Anterior cingulate cortex (tissue), 58 donors: Measurements from ENCODE around the gene ROR2.

Experiments
- DNase-seq, 58 donors: peaks; one replicate each; lab custom pipeline; 2025; lab: John Stamatoyannopoulos, UW

Gene ROR2

GRCh38 chr9:91904588-91905236, 45.3 kb downstream of the ROR2 start:
- no peak for DNase-seq

GRCh38 chr9:91903126-91903911, 46.7 kb downstream of the ROR2 start:
- peak in 3 of 58 donors; percentile 4 to 20 (median 9) for DNase-seq

GRCh38 chr9:91902475-91903125, 47.4 kb downstream of the ROR2 start:
- DNase-seq = no peak

- no peak for DNase-seq
These were observed 49.2 kb downstream of the ROR2 start for GRCh38 chr9:91900797-91901177.

- DNase-seq = peak in 1 of 58 donors; percentile 14
These were observed 49.8 kb downstream of the ROR2 start for GRCh38 chr9:91900055-91900796.

GRCh38 chr9:91899594-91899993, 50.4 kb downstream of the ROR2 start:
- DNase-seq = no peak

- DNase-seq = no peak
These were observed 50.8 kb downstream of the ROR2 start for GRCh38 chr9:91899219-91899563.

- DNase-seq = no peak
These were observed 51.4 kb downstream of the ROR2 start for GRCh38 chr9:91898451-91899218.

GRCh38 chr9:91897201-91897600, 52.8 kb downstream of the ROR2 start:
- DNase-seq = no peak

GRCh38 chr9:91896513-91897121, 53.4 kb downstream of the ROR2 start:
- no peak for DNase-seq

- DNase-seq = no peak
These were observed 53.9 kb downstream of the ROR2 start for GRCh38 chr9:91896097-91896496.

- no peak for DNase-seq
These were observed 55.5 kb downstream of the ROR2 start for GRCh38 chr9:91894536-91894935.

GRCh38 chr9:91894023-91894422, 56.0 kb downstream of the ROR2 start:
- DNase-seq = no peak

- no peak for DNase-seq
These were observed 58.1 kb downstream of the ROR2 start for GRCh38 chr9:91891915-91892314.

GRCh38 chr9:91890662-91891061, 59.4 kb downstream of the ROR2 start:
- DNase-seq = no peak

GRCh38 chr9:91889161-91889911, 60.7 kb downstream of the ROR2 start:
- DNase-seq = no peak

GRCh38 chr9:91886414-91887076, 63.5 kb downstream of the ROR2 start:
- no peak for DNase-seq

- no peak for DNase-seq
These were observed 64.1 kb downstream of the ROR2 start for GRCh38 chr9:91885746-91886413.
